Umbilical cord (tissue), 1 donor: ENCODE measurements around the gene GATA3. TPM values are rescaled to one million over a fixed set of nuclear protein-coding genes. Genes with fewer than 3 reads are reported as not detected.

Experiments used
- total RNA-seq: library from RNA; depleted of rRNA; stranded (reverse); fragments of >200 nt; gene quantifications from one replicate; pipeline ENCODE4 v1.2.3, GENCODE V29; 2014; ENCODE audit warnings: low replicate concordance; ENCODE audit not compliant: insufficient read depth

Gene GATA3
- total RNA-seq, 1 donor from 2014 or later = 1.9 TPM

Other genes starting within 250 kb of the GATA3 start
- gene TAF3, start 236.2 kb upstream of the GATA3 start, total RNA-seq = 4.6 TPM